ENCODE results near the gene IQCF6. TPM values are rescaled to one million over a fixed set of nuclear protein-coding genes. Genes with fewer than 3 reads are reported as not detected.
"Not testable (repeated sequence)": the region's sequence is repeated elsewhere in the genome, so short reads cannot be mapped to it uniquely, and the experiment has no call there.

IQCF6 gene
- total RNA-seq, 1 experiment from 2014 or later = not detected

DNA sequence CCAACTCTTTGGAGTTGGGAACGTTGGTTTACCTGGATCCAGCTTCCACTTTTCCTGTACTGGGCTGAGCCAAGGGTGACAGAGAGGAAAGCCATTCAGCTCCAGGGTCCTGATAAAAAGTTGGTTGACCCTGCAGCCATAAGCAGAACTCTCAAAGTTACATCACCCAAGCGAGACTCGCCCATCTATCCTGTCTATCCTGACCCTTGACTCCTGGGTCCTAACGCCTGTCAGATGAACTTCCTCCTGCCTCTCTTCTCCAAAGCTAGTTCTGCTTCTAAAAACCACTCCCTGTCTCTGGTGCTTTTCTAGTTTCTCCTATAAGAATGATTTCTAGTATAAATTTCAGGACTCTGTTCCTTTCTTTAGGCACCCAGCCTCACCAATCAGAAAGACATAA, 36.1 kb downstream of the IQCF6 start:
- H3K4me3 ChIP-seq (ENCODE audit: insufficient read depth, low read depth, low read length); H3K27me3 ChIP-seq (ENCODE audit: control insufficient read depth, insufficient read depth, low read length); DNase-seq; H3K36me3 ChIP-seq (replicated peaks; ENCODE audit: control insufficient read depth, insufficient read depth, low read length): not testable (repeated sequence)

DNA sequence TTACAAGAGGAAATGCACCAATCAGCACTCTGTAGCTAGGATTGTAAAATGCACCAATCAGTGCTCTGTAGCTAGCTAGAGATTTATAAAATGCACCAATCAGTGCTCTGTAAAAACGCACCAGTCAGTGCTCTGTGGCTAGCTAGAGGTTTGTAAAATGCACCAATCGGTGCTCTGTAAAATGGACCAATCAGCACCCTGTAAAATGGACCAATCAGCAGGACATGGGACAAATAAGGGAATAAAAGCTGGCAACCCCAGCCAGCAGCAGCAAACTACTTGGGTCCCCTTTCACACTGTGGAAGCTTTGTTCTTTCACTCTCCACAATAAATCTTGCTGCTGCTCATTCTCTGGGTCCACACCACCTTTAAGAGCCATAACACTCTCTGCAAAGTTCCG, 36.7 kb downstream of the IQCF6 start:
- not testable (repeated sequence) for DNase-seq; H3K4me3 ChIP-seq (ENCODE audit: insufficient read depth, low read depth, low read length); H3K36me3 ChIP-seq (replicated peaks; ENCODE audit: control insufficient read depth, insufficient read depth, low read length); H3K27me3 ChIP-seq (ENCODE audit: control insufficient read depth, insufficient read depth, low read length)

DNA sequence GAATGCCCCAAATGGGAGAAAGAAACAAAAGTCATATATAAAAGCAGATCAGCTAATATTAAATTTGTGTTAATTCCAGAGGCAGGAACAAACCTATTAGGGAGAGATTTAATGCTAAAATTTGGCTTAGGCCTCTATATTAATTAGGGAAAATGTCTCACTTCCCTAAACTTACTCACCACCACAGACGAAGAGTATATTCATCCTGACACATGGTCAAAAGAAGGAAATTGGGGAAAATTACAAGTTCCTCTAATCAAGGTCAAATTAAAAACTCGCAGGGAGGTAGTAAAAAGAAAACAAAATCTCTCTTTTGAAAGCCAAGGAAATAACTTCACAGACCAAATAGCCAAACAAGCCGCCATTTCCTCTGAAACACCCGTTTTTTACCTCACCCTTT, 39.9 kb downstream of the IQCF6 start:
- DNase-seq = no peak
- no peaks in the 10 kb centered on the region for H3K36me3 ChIP-seq (replicated peaks; ENCODE audit: control insufficient read depth, insufficient read depth, low read length)
- no peaks in the 10 kb centered on the region for H3K27me3 ChIP-seq (ENCODE audit: control insufficient read depth, insufficient read depth, low read length)
- H3K4me3 ChIP-seq (ENCODE audit: insufficient read depth, low read depth, low read length) = no peak overlapping the region

DNA sequence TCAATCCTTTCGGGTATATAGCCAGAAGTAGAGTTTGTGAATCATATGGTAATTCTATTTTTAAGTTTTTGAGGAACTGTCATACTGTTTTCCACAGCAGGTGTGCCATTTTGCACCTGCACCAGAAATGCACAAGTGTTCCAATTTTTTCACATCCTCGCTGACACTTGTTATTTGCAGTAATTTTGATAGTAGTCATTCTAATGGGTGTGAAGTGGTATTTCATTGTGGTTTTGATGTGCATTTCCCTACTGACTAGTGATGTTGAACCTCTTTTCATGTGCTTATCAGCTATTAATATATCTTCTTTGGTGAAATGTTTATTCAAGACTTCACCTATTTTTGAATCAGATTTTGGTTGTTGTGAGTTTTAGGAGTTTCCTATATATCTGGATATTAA, 43.1 kb downstream of the IQCF6 start:
- DNase-seq = no peak
- H3K27me3 ChIP-seq (ENCODE audit: control insufficient read depth, insufficient read depth, low read length) = no peaks in the 10 kb centered on the region
- H3K36me3 ChIP-seq (replicated peaks; ENCODE audit: control insufficient read depth, insufficient read depth, low read length) = no peaks in the 10 kb centered on the region
- H3K4me3 ChIP-seq (ENCODE audit: insufficient read depth, low read depth, low read length) = no peak overlapping the region

DNA sequence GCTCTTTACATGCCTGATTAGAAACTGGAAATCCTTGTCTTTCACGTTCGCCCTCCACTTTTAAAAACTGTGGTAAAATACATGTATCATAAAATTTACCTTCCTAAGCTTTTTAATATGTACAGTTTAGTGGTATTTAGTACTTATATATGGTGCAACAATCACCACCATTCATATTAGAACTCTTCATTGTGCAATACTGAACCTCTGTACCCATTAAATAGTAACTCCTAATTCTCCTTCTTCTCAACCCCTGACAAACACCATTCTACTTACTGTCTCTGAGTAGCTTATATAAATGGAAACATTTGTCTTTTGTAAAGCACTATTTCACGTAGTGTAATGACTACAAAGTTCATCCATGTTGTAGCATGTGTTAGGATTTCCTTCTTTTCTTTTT, 44.0 kb downstream of the IQCF6 start:
- Histone ChIP-seq H3K36me3 (replicated peaks; ENCODE audit: control insufficient read depth, insufficient read depth, low read length) (no peaks in the 10 kb centered on the region), H3K4me3 (ENCODE audit: insufficient read depth, low read depth, low read length) (no peak overlapping the region), H3K27me3 (ENCODE audit: control insufficient read depth, insufficient read depth, low read length) (no peaks in the 10 kb centered on the region)
- no peak for DNase-seq

DNA sequence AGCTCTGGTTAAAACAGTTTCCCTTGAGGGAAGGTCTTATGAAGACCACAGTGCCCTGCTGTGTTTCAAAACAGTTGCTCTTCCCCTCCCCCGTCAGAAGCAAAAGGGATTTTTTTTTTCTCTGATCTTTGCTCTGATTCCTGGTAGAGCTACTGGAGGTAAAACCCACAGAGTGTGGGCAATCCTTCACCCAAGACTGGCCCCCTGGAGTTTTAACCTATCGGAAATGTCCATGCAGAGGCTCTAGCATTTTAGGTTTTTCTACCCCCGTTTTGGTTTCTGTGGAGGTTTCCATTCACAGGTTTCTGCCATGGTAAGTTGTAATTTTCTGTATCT, 44.5 kb downstream of the IQCF6 start:
- H3K27me3 ChIP-seq (ENCODE audit: control insufficient read depth, insufficient read depth, low read length) = no peaks in the 10 kb centered on the region
- DNase-seq = peak; percentile 10
- no peak overlapping the region for H3K4me3 ChIP-seq (ENCODE audit: insufficient read depth, low read depth, low read length)
- H3K36me3 ChIP-seq (replicated peaks; ENCODE audit: control insufficient read depth, insufficient read depth, low read length) = no peaks in the 10 kb centered on the region

DNA sequence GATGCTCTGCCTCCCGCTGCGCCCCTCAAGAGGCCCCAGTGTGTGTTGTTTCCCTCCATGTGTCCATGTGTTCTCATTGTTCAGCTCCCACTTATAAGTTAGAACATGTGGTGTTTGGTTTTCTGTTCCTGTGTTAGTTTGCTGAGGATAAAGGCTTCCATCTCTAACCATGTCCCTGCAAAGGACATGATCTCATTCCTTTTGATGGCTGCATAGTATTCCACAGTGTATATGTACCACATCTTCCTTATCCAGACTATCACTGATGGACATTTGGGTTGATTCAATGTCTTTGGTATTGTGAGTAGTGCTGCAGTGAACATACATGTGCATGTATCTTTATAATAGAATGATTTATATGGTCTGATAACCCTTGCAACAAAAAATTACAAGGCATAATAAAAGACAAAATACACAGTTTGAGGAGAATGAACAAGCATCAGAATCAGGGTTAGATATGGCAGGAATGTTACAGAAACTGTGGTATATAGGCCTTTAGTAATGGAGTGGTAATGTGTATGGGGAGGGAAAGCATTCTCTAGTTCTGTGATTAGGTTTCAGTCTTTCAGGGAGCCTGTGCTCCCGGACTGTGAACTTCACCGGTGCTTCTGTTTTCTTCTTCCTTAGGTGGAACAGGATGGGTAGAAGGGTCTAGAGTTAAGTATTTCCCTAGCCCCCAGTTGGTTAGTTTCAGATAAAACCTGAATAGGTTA, 45.0 kb downstream of the IQCF6 start:
- no peak overlapping the region for H3K4me3 ChIP-seq (ENCODE audit: insufficient read depth, low read depth, low read length)
- no peaks in the 10 kb centered on the region for H3K27me3 ChIP-seq (ENCODE audit: control insufficient read depth, insufficient read depth, low read length)
- no peak for DNase-seq
- no peaks in the 10 kb centered on the region for H3K36me3 ChIP-seq (replicated peaks; ENCODE audit: control insufficient read depth, insufficient read depth, low read length)

DNA sequence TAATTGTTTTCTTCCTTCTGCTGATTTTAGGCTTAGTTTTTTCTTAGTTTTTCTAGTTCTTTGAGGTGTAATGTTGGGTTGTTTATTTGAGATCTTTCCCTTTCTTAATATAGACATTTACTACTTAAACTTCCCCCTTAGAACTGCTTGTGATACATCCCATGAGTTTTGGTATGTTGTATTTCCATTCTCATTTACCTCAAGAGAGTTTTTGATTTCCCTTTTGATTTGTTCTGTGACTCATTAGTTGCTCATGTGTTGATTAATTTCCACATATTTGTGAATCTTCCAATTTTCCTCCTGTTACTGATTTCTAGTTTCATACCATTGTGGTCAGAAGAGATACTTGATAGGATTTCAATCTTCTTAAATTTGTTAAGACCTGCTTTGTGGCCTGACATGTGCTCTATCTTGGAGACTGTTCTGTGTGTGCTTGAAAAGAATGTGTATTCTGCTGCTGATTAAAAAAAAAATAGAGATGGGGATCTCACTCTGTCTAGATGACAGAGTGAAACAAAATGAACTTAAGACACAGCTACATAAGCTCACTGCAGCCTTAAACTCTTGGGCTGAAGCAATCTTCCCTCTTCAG, 49.9 kb downstream of the IQCF6 start:
- Histone ChIP-seq H3K27me3 (ENCODE audit: control insufficient read depth, insufficient read depth, low read length) (no peaks in the 10 kb centered on the region), H3K4me3 (ENCODE audit: insufficient read depth, low read depth, low read length) (no peak overlapping the region), H3K36me3 (replicated peaks; ENCODE audit: control insufficient read depth, insufficient read depth, low read length) (no peaks in the 10 kb centered on the region)
- DNase-seq = no peak

Other genes with a start within 250 kb of the IQCF6 start
- 20.8 TPM in 2 replicates for gene RAD54L2, start 240.5 kb downstream of the IQCF6 start, total RNA-seq (2014; rRNA removed; shearing (Covaris generic))
- 17.6 and 18.9 TPM in 2 replicates for gene TEX264, start 108.0 kb downstream of the IQCF6 start, total RNA-seq (2014; rRNA removed; shearing (Covaris generic))
- gene GRM2, start 72.2 kb downstream of the IQCF6 start, total RNA-seq (2014; rRNA removed; shearing (Covaris generic)) = 2.4 and 3.8 TPM in 2 replicates
- gene IQCF2, start 82.4 kb upstream of the IQCF6 start, total RNA-seq (2014; rRNA removed; shearing (Covaris generic)) = not detected in 2 replicates
- gene IQCF5, start 96.4 kb upstream of the IQCF6 start, total RNA-seq (2014; rRNA removed; shearing (Covaris generic)) = not detected in 2 replicates
- gene IQCF1, start 124.1 kb upstream of the IQCF6 start, total RNA-seq (2014; rRNA removed; shearing (Covaris generic)) = not detected in 2 replicates
- 62.0 and 80.6 TPM in 2 replicates for gene RRP9, start 162.7 kb upstream of the IQCF6 start, total RNA-seq (2014; rRNA removed; shearing (Covaris generic))
- 3.2 and 5.5 TPM in 2 replicates for gene PARP3, start 163.1 kb upstream of the IQCF6 start, total RNA-seq (2014; rRNA removed; shearing (Covaris generic))
- 0.14 TPM in 1 of 2 replicates, not detected in the other for gene GPR62, start 176.1 kb upstream of the IQCF6 start, total RNA-seq (2014; rRNA removed; shearing (Covaris generic))
- 29.4 and 48.1 TPM in 2 replicates for gene PCBP4, start 188.2 kb upstream of the IQCF6 start, total RNA-seq (2014; rRNA removed; shearing (Covaris generic))
- gene ABHD14B, start 194.8 kb upstream of the IQCF6 start, total RNA-seq (2014; rRNA removed; shearing (Covaris generic)) = 20.8 and 24.3 TPM in 2 replicates
- 7.5 and 7.7 TPM in 2 replicates for gene ABHD14A, start 195.8 kb upstream of the IQCF6 start, total RNA-seq (2014; rRNA removed; shearing (Covaris generic))
- gene ACY1, start 204.3 kb upstream of the IQCF6 start, total RNA-seq (2014; rRNA removed; shearing (Covaris generic)) = 97.7 and 101 TPM in 2 replicates
- 1,001 and 1,107 TPM in 2 replicates for gene RPL29, start 216.7 kb upstream of the IQCF6 start, total RNA-seq (2014; rRNA removed; shearing (Covaris generic))